ENCODE data around the gene KANSL1L. TPM values are rescaled to one million over a fixed set of nuclear protein-coding genes. Genes with fewer than 3 reads are reported as not detected.

KANSL1L gene
- total and polyA plus RNA-seq, 11 donors, result 6.1 to 24.9 (median 18.0) TPM

DNA sequence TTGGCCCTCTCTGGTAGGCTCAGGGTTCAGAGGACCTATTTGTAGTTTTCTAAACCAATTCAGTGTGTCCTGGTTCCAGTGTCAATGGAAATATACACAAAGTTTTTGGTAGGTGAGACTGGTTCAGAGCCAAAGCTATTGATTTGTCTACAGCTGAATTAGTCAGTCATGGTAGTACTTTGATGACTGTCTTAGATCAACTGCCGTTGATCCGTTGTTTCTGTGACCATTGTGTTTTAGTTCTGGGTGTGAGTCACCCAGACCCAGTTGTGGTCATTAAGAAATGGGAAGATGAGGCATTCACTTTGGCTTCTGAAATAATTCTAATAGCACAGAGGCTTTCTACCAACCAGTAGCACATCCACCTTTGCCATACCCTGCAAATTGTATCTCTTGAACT lies 184.8 kb downstream of the KANSL1L start:
- DNase-seq (no peak), ATAC-seq (no peak)
- H3K27ac ChIP-seq, result peak overlapping the region in 1 of 12 donors; percentile 32
- intact Hi-C loops (cut with DNase I), result loop anchor here in 1 of 10 donors (10.0 kb wide), 1 partner anchor 88 kb away; no protein-coding TSS in a partner anchor
- no peaks in the 10 kb centered on the region for H3K4me1 ChIP-seq
- TF ChIP-seq, protein P1, sequence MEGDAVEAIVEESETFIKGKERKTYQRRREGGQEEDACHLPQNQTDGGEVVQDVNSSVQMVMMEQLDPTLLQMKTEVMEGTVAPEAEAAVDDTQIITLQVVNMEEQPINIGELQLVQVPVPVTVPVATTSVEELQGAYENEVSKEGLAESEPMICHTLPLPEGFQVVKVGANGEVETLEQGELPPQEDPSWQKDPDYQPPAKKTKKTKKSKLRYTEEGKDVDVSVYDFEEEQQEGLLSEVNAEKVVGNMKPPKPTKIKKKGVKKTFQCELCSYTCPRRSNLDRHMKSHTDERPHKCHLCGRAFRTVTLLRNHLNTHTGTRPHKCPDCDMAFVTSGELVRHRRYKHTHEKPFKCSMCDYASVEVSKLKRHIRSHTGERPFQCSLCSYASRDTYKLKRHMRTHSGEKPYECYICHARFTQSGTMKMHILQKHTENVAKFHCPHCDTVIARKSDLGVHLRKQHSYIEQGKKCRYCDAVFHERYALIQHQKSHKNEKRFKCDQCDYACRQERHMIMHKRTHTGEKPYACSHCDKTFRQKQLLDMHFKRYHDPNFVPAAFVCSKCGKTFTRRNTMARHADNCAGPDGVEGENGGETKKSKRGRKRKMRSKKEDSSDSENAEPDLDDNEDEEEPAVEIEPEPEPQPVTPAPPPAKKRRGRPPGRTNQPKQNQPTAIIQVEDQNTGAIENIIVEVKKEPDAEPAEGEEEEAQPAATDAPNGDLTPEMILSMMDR (IDR thresholded peaks at IDR 0.05), result no peak
- TF ChIP-seq POLR2A (IDR thresholded peaks at IDR 0.05), result no peak
- H3K4me3 ChIP-seq, result no peak overlapping the region
- peaks cover 0 to 8% (median 0%) of the 10 kb centered on the region in 9 donors for H3K27me3 ChIP-seq
- no peaks in the 10 kb centered on the region for H3K36me3 ChIP-seq
- H3K9me3 ChIP-seq, result no peaks in the 10 kb centered on the region
- 86 to 92% (median 91%) methylated on average over 2 of the region's 2 CpGs for WGBS, 4 donors

DNA sequence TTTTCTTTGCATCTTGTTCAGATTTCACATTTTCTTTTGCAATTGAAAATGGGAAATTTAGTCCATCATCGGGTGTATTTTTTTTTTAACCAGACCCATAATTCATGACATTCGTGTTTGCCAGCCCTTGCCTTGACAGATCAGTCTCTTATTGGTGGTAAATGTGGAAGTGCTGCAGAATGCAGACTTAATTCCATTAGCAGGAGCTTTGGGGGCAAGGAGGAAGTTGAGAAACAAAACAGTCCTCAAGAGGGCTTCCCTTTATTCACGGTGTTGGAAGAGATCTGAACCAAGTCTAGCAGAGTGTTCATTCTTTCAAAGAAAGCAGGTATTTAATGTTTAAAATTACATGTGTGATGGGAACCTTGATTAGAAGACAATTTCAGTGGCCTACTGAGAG lies 185.3 kb downstream of the KANSL1L start:
- no peaks in the 10 kb centered on the region for H3K36me3 ChIP-seq
- H3K27me3 ChIP-seq, result peaks cover 0 to 8% (median 0%) of the 10 kb centered on the region in 9 donors
- WGBS, 4 donors, result 55 to 65% (median 62%) methylated on average over 3 of the region's 3 CpGs
- H3K27ac ChIP-seq, result peak overlapping the region in 1 of 12 donors; percentile 32
- DNase-seq (no peak), ATAC-seq (no peak)
- intact Hi-C loops (cut with DNase I), result loop anchor here in 1 of 10 donors (10.0 kb wide), 1 partner anchor 89 kb away; no protein-coding TSS in a partner anchor
- H3K4me1 ChIP-seq, result no peaks in the 10 kb centered on the region
- no peak overlapping the region for H3K4me3 ChIP-seq
- no peaks in the 10 kb centered on the region for H3K9me3 ChIP-seq
- TF ChIP-seq, protein P1 (IDR thresholded peaks at IDR 0.05), result no peak
- no peak for TF ChIP-seq POLR2A (IDR thresholded peaks at IDR 0.05)

DNA sequence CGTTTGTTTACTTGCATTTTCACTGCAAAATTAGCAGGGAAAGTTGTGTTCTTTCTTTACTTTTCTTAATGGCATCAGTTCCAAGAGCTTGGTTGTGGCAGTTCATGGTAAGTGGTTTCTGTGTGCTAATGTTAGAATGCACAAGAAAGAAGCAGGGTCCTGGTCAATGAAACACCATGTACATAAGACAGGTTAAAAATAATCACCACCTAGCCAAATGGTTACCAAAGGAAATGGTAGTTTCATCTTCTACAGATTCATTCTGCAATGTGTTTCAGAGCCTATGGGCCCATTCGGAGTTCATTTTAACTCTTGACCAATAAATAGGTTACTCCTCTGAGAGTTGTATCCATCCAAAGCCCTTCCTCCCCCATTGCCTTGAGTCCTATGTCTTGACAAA lies 186.9 kb downstream of the KANSL1L start:
- Histone ChIP-seq H3K4me3 (no peak overlapping the region), H3K27me3 (peaks cover 0 to 8% (median 0%) of the 10 kb centered on the region in 9 donors), H3K4me1 (no peaks in the 10 kb centered on the region), H3K9me3 (no peaks in the 10 kb centered on the region), H3K36me3 (no peaks in the 10 kb centered on the region), H3K27ac (no peak overlapping the region)
- no peak for TF ChIP-seq POLR2A (IDR thresholded peaks at IDR 0.05)
- TF ChIP-seq, protein P1 (IDR thresholded peaks at IDR 0.05), result no peak
- ATAC-seq, result no peak
- no peak for DNase-seq
- WGBS, 4 donors, result 93 to 94% (median 94%) methylated on average over 2 of the region's 2 CpGs
- intact Hi-C loops (cut with DNase I), result loop anchor here in 1 of 10 donors (10.0 kb wide), 1 partner anchor 91 kb away; no protein-coding TSS in a partner anchor

DNA sequence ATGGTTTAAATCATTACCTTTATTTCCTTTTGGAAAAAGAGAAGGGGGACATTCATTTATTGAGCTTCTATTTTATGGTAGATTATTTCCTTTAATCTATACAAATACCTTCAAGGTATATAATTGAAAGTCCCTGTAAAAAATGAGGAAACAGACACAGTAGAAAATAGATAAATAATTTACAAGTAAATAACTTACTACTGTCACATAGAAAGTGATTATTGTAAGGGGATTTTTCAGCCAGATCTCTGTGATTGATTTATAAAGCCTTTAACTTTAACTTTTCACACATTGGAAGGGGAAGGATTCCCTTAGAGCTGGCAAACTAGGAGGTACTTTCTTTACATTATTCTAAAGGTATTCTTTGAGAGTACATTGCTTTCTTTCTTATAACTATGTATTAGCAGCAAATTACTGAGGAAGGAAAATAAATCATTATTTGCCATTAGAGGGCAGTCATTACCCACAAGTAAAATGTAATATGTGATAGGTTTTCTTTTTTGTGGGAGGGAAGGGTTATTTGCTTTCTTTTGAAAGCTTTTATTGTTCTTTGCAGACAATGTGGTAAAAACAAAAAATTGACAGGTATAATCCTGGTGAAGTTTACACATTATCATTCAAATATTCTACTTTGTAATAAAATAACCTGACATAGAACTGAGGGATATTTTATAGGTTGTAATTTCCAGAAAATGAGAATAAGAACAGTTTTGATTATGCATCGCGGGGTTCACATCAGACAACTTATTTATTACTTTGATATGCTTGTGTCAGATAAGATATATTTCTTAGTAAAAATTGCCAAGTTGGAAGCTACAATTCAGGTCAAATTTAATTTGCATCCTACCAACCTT lies 193.6 kb downstream of the KANSL1L start:
- no peaks in the 10 kb centered on the region for H3K4me1 ChIP-seq
- H3K9me3 ChIP-seq, result no peaks in the 10 kb centered on the region
- 94 to 97% (median 96%) methylated on average over 2 of the region's 2 CpGs for WGBS, 4 donors
- TF ChIP-seq, protein P1 (IDR thresholded peaks at IDR 0.05), result peak; percentile 51 to 79 (median 65)
- TF ChIP-seq POLR2A (IDR thresholded peaks at IDR 0.05), result no peak
- no peak overlapping the region for H3K27ac ChIP-seq
- DNase-seq, result no peak
- peaks cover 0 to 2% (median 0%) of the 10 kb centered on the region in 9 donors for H3K27me3 ChIP-seq
- no peak for ATAC-seq
- intact Hi-C loops (cut with DNase I), result loop anchor here in 9 of 10 donors (1.0 to 10.0 kb wide), 6 partner anchors 217 to 427 kb away; no protein-coding TSS in a partner anchor
- no peak overlapping the region for H3K4me3 ChIP-seq
- H3K36me3 ChIP-seq, result no peaks in the 10 kb centered on the region

All from heart left ventricle (tissue), 16 donors.